HG02588 (cell line): ENCODE data around the gene SEPTIN5.
"Not testable (repeated sequence)": the region's sequence is repeated elsewhere in the genome, so short reads cannot be mapped to it uniquely, and the experiment has no call there.

Experiments
- ATAC-seq: cut with Tn5 transposase; IDR thresholded peaks from one replicate; pipeline ENCODE4 v1.9.1; 2021; ENCODE audit warnings: mild to moderate bottlenecking, moderate library complexity; ENCODE audit not compliant: unreplicated experiment

The SEPTIN5 gene

DNA sequence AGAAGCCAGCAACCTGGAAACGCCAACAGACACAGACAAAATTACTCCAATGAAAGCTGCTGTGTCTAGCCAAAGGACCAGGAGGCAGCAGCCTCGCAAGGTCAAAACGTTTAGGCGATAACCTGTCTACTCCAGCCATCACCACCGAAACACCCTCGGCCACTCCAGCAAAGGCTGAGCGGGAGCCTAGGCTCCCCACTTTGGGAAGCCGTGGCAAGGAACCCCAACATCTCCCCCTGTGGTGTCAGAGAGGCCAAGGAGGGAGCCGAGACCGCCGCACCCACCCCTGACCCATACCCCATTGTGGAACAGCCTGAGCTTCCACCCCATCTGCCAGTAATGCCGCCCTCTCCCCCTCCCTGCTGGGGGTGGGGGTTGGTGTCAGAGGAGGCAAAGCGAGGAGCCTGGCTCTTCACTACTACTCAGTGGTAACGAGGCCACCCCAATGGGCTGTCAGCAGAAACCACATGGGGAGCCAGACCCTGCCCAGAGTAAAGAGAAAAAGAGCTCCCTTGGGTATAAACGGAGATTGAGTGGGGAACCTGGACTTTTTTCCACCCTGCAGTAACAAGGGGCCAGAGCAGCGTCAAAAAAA lies 33.9 kb upstream of the SEPTIN5 start:
- no peak for ATAC-seq

DNA sequence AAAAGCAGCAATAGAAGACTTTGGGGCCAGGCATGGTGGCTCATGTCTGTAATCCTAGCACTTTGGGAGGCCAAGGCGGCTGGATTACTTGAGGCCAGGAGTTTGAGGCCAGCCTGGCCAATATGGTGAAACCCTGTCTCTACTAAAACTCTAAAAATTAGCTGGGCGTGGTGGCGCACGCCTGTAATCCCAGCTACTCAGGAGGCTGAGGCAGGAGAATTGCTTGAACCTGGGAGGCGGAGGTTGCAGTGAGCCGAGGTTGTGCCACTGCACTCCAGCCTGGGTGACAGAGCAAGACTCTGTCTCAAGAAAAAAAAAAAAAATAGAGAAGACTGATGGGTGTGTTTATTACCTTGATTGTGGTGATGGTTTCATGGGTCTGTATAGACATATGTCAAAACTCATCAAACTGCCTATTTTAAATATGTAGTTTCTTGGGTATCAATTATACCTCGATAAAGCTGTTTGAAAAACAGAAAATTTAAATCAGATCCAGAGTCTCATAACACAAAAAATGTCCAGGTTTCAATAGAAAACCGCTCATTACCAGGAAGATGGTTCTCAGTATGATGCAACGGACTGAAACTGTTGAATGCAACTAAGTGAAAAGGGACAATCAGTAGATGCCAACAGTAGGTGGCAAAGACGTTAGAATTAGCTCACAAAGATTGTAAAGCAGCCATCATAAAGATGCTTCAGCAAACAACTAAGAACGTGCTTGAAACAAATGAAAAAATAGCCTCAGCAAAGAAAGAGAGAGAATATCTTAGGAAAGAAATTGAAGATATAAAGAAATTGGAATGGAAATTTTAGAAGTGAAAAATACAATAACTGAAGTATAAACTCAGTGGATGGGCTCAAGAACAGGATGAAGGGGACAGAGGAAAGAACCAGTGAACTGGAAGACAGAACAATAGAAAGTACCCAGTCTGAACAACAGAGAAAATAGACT lies 33.1 kb upstream of the SEPTIN5 start:
- ATAC-seq, result no peak

DNA sequence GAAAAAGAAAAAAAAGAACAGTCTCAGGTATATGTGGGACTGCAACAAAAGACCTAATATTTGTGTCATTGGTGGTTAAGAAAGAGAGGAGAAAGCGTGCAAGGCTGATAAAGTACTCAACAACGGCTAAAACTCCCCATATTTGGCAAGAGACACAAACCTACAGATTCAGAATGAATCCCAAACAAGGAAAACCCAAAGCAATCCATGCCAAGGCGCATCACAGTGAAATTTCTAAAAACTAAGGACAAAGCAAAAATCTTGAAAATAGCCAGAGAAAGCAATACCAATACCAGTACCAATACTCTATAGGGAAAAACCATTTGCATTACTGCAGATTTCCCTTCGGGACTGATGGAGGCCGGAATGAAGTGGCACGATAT lies 32.4 kb upstream of the SEPTIN5 start:
- no peak for ATAC-seq

DNA sequence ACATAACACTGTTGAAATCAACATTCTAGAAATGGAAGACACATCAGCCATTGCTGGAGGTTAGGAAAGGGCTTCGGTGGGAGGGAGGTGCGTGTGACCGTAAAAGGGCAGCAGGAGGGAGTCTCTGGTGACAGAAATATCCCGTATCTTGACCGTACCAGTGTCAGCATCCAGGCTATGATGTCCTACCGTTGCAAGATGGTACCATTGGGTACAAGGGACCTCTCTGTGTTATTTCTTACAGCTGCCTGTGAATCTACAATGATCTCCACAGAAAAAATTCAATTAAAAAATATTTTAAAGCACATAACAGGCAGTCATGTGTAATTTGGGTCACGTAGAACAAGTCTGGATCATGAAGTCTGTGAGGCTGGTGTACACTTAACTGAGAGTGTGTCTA lies 27.4 kb upstream of the SEPTIN5 start:
- ATAC-seq, result no peak

DNA sequence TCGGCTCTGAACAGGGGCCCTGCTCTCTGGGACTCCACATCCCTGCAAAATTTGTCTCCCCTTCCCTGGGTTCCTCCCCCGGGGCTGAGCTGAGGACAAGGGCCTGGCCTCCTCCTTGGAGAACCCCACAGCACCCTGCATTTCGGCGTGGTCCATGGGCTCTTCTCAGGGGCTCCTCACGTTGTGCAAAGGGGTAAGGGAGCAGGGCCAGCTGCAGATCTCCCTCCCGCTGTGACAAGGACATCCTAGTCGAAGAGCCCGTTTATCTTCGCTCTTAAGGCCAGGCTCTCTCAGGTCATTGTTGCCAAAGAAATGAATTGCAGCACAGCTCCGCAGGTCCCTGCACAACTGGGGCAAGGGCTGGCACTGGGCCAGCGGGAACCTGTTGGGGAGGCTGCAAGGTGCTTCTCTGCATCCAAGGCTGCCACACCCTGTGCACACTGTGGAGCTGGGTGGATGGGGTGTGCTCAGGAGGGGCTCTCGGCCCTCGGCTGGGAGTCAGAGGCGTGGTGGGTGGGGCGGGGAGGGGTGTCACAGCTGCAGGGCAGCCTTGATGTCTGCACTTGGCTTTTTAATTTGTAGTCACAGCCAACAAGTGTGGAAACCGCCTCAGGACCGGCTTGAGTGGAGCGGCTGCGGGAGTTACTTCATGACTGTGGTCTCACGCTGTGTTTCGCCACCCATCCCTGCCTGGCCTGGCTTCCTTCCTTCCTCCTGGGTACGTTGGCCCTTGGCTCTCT lies 26.6 kb upstream of the SEPTIN5 start:
- ATAC-seq, result no peak

DNA sequence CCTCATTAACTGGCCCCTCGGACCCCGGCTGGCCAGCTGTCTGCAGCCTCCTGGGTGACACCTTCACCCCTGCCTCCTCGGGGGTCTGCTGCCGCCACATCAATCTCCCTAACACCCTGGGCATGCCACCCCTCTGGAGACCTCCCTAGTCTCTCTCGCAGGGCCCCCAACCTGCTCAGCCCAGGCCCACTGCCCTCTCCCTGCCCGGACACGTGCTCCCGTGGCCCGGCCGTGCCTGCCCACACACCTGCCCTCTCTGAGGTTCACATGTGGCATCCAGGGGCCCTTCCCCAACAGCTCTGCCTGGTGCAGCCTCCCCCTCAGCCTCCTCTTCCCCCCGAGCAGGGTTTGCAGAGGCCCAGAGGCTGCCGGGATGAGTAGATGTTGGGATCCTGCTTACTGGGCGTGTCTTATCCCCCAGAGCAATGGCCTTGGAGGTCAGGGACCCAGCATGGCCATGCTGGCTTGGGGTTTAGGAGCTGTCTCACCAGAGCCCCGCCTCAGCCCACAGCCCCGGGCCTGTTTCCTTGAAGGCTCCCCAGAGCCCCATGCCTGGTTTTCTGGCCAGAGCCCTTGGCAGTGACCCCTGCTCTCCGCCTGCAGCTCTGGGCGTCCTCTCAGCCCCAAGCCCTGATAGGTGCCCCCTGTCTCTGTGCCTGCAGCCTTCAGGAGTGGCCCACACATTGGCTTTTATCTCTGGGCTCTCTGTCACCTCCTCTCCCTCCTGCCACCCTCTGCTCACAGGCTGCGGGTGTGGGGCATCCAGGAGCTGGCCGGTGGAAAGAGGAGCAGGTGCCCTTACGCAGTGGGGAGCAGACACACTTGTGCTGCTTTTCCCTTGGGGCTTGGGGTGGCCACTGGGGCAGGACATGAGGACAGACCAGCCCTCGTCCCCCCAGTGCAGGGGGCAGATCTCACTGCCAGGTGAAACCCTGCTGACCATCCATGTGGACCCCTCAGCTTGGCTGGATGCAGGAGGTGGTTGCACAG lies 25.7 kb upstream of the SEPTIN5 start:
- ATAC-seq, result no peak

DNA sequence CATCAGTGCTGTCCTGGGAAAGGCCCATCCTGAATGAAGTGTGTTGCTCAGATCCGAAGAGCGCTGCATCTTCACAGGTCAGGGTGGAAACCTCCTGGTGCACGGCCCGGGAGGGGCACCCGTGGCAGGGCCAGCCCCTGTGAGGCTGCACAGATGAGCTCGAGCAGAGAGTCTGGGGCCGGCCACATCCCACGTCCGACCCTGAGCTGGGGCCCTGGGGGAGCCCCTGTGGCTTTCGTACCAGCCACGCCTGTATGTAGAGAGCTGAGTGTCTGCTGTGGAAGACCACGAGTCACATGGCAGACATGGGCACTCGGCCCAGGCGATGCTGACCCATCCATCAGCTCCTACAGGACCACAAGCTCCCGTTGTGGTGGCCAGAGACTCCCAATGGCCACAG lies 24.9 kb upstream of the SEPTIN5 start:
- no peak for ATAC-seq

DNA sequence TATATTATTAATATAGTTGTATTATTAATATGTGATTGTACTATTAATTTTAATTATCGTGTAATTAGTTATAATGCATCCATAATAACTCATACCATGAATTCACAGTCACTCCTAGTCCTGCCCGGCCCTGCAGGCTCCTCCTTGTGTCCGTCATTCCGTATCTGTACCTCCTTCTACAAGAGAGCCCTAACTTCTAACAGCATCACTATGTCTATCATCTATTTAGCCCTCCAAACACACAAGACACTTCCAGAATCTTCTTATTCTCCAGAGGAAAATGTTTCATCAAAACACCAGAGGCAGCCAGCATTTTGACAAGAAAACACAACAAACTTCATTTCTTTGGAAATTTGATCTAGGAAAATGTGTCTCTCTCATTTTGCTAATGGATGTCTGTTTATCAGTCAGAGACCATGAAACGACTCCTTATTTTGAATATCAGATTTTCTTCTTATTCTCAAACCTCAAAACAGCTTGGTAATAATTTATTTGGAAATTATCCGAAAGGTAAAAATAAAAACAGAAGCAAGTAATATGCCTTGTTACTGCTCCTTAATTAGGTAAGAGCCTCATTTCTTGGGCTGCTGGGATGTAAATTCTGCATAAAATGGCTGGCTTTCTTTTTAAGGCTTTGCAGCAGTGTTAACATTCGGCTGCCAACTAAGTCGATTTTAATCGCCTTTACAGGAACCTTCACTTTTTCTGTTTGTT lies 23.1 kb upstream of the SEPTIN5 start:
- no peak for ATAC-seq

DNA sequence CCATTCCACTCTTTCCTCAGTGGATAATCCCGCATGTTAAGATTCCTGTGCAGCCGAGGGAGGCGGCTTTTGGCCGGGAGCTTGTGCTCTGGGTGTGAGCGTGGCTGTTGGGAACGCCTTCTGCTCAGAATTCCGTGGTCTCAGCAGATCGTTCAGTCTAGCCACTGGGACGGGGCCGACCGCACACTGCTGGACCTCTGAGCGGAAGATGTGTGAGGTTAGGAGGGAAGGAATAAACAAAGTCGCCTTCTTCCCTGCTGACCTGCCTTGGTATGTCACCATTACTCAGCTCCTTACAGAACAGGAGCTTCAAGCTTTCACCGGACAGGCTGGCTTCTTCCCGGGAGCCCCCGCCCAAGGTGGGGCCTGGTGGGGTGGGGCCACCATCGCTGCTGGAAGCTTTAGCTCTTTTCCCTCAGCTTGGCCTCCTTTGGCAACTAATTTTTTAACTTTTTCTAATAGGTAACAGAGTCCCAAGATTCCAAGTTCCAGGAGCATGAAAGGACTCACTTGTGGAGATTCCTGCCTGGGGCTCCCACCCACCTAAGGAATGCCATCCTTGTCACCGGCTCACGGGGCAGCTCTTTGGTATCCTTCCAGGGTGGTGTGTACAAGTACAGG lies 22.5 kb upstream of the SEPTIN5 start:
- no peak for ATAC-seq

DNA sequence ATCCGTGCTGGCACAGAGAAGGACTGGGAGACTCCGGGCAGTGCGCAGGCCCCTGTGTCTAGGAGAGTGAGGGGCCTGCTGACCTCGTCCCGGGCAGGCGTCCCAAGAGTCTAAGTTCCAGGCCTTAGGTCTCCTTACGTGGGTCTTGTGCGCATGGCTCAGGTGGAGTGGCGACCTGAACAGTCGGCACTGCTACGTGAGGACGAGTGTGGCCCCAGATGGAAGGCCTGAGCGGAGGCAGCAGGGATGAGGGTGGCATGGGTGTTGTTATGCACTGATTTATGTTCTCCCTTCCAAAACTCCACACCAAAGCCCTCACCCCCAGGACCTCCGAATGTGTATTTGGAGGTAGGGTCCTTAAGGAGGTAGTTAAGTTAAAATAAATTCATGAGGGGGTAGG lies 20.7 kb upstream of the SEPTIN5 start:
- no peak for ATAC-seq

DNA sequence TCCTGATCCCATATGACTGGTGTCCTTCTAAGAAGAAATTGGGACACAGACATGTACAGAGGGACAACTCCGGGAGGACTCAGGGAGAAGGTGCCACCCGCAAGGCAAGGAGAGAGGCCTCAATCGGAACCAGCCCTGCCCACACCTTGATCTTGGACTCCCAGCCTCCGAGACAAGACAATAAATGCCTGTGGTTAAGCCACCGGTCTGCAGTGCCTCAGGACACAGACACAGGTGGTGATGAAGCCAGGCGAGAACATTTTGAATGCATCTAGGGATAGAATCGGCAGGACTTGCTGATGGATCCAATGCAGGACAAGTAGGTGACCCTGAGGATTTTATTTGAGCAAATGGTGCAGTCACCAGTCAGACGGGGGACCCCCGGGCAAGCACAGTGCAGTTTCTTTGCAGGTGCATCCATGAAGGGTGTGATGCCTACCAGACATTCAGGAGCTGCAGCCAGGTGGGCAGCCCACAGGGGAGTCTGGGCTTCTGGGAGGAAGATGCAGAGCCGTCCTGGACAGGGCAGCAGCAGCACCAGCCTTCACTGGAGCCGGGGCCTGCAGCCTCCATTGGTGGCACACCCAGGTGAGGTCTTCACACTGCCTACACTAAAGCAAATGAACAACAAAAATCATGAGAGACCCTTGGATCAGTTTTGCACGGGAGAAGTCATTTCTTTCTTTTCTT lies 20.2 kb upstream of the SEPTIN5 start:
- ATAC-seq, result no peak

DNA sequence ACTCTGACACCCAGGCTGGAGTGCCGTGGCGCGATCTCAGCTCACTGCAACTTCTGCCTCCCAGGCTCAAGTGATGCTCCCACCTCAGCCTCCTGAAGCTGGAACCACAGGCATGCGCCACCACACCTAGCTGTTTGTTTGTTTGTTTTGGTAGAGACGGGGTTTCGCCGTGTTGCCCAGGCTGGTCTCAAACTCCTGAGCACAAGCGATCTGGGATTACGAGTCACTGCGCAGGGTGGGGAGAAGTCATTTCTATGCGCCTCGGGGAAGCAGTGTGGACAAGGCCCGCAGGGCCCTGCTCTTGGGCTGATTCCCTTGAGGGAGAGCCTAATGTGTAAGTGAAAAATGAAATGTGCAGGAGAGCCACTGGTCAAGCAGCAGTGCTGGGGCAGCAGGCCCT lies 19.6 kb upstream of the SEPTIN5 start:
- ATAC-seq, result no peak

DNA sequence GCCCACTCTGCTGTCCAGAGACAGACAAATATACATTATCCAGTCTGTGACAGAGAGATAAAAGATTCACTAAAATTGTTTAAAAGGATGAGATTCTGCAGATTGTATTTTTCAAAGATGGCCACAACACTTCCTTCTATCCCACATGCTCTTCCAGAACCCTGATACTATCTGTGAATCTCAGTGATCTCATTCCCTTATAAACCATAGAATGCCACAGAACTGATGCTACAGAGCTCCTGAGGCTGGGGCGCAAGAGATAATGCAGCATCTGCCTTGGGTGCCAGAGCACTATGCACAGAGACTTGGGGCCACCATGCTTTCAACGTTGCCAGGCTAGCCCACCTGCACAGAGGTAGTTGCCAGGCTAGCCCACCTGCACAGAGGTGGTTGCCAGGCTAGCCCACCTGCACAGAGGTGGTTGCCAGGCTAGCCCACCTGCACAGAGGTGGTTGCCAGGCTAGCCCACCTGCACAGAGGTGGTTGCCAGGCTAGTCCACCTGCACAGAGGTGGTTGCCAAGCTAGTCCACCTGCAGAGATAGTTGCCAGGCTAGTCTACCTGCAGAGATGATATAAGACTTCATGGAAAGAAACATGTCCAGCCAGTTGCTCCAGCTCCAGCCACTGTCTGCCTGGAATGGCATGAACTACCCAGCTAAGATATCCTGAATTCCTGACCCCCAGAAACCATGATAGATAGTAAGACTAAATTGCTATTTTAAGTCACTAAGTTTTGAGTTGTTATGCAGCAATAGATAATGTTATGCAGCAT lies 17.6 kb upstream of the SEPTIN5 start:
- no peak for ATAC-seq

DNA sequence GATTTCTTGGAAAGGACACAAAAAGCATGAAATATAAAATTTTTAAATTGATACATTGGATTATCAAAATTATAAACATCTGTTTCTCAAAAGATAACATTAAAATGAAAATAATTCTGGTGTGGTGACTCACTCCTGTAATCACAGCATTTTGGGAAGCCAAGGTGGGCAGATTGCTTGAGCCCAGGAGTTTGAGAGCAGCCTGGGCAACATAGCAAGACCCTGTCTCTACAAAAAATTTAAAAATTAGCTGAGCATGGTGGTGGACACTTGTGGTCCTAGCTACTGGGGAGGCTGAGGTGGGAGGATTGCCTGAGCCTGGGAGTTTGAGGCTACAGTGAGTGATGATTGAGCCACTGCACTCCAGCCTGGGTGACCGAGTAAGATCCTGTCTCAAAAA lies 16.4 kb upstream of the SEPTIN5 start:
- ATAC-seq, result not testable (repeated sequence)

DNA sequence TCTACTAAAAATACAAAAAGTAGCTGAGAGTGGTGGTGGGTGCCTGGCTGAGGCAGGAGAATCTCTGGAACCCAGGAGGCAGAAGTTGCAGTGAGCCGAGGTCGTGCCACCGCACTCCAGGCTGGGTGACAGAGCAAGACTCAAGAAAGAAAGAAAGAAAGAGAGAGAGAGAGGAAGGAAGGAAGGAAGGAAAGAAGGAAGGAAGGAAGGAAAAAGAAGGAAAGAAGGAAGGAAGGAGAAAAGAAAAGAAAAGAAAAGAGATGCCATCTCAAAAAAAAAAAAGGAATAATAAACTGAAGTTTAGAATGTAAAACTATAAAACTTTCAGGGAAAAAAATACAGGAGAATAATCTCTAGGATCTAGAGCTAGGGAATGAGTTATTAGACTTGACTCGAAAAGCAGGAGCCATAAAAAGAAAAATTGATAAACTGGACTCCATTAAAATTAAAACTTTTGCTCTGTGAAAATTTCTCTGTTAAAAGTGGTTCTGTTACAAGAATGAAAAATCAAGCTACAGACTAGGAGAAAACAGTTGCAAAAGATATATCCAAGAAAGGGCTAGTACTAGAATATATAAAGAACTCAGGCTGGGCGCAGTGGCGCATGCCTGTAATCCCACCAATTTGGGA lies 13.4 kb upstream of the SEPTIN5 start:
- no peak for ATAC-seq

DNA sequence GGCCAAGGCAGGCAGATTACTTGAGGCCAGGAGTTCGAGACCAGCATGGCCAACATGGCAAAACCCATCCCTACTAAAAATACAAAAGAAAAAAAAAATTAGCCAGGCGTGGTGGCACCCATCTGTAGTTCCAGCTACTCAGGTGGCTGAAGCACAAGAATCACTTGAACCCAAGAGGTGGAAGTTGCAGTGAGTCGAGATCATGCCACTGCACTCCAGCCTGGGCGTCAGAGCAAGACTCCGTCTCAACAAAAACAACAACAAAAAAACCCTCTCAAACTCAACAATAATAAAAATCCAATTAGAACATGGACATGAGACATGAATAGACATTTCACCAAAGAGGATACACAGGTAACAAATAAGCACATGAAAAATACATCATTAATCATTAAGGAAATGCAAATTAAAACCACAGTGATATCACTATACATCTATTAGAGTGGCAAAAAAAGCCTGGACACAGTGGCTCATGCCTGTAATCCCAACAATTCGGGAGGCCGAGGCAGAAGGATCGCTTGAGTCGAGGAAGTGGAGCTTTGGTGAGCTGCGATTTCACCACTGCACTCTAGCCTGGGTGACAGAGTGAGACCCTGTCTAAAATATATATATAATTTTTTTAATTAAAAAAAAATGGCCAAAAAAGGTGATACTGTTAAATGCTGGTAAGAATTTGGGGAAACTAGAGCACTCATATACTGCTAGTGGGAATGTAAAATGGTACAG lies 12.7 kb upstream of the SEPTIN5 start:
- no peak for ATAC-seq

DNA sequence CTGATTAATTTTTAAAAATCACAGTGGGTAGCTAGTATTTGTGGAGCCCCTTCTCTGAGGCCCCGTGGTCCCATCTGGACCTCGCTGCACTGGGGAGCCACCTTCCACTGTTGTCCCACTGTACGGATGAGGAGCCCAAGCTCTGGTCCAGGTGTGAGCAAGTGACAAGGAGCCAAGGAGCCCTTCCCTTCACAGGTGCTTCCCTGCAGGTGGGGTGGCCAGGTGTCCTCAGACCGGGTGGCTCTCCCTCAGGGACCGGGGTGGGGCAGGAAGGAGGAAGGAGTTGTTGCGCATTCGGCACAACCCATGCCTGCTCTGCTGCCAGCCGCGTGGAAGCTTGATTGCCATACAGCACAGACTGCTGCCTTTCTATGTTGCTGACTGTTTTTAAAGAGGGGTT lies 10.4 kb upstream of the SEPTIN5 start:
- ATAC-seq, result no peak
